ENCODE data around the gene COMMD6.

The COMMD6 gene

GRCh38 chr13:75569576-75569975, 31.9 kb upstream of the COMMD6 start:
- DNase-seq, result no peak
- H3K4me1 Mint-ChIP-seq, result no peaks in the 10 kb centered on the region
- H3K36me3 Mint-ChIP-seq (ENCODE audit: low read depth), result peaks cover 59% of the 10 kb centered on the region
- no peaks in the 10 kb centered on the region for H3K9me3 Mint-ChIP-seq
- H3K4me3 Mint-ChIP-seq, result no peak overlapping the region
- no peaks in the 10 kb centered on the region for H3K27me3 Mint-ChIP-seq (ENCODE audit: low read depth, poor library complexity)
- peak overlapping the region; percentile 43 for H3K27ac Mint-ChIP-seq
- TF ChIP-seq CTCF (IDR thresholded peaks at IDR 0.05), result no peak

GRCh38 chr13:75566658-75567057, 29.0 kb upstream of the COMMD6 start:
- Mint-ChIP-seq H3K9me3 (no peaks in the 10 kb centered on the region), H3K27ac (no peak overlapping the region), H3K4me1 (no peaks in the 10 kb centered on the region), H3K36me3 (ENCODE audit: low read depth) (peaks cover 38% of the 10 kb centered on the region), H3K4me3 (no peak overlapping the region), H3K27me3 (ENCODE audit: low read depth, poor library complexity) (no peaks in the 10 kb centered on the region)
- no peak for DNase-seq
- TF ChIP-seq CTCF (IDR thresholded peaks at IDR 0.05), result no peak

GRCh38 chr13:75558145-75558840, 20.7 kb upstream of the COMMD6 start:
- no peak overlapping the region for H3K4me3 Mint-ChIP-seq
- H3K27ac Mint-ChIP-seq, result no peak overlapping the region
- no peaks in the 10 kb centered on the region for H3K27me3 Mint-ChIP-seq (ENCODE audit: low read depth, poor library complexity)
- TF ChIP-seq CTCF (IDR thresholded peaks at IDR 0.05), result no peak
- H3K4me1 Mint-ChIP-seq, result no peaks in the 10 kb centered on the region
- no peaks in the 10 kb centered on the region for H3K9me3 Mint-ChIP-seq
- peaks cover 43% of the 10 kb centered on the region for H3K36me3 Mint-ChIP-seq (ENCODE audit: low read depth)
- DNase-seq, result no peak

GRCh38 chr13:75556961-75557360, 19.3 kb upstream of the COMMD6 start:
- TF ChIP-seq CTCF (IDR thresholded peaks at IDR 0.05), result no peak
- Mint-ChIP-seq H3K4me1 (no peaks in the 10 kb centered on the region), H3K4me3 (no peak overlapping the region), H3K27me3 (ENCODE audit: low read depth, poor library complexity) (no peaks in the 10 kb centered on the region), H3K9me3 (no peaks in the 10 kb centered on the region), H3K27ac (no peak overlapping the region), H3K36me3 (ENCODE audit: low read depth) (peaks cover 47% of the 10 kb centered on the region)
- no peak for DNase-seq

- no peak for TF ChIP-seq CTCF (IDR thresholded peaks at IDR 0.05)
- peaks cover 47% of the 10 kb centered on the region for H3K36me3 Mint-ChIP-seq (ENCODE audit: low read depth)
- DNase-seq, result no peak
- H3K4me3 Mint-ChIP-seq, result no peak overlapping the region
- H3K27ac Mint-ChIP-seq, result no peak overlapping the region
- H3K9me3 Mint-ChIP-seq, result no peaks in the 10 kb centered on the region
- peaks cover 7% of the 10 kb centered on the region for H3K4me1 Mint-ChIP-seq
- no peaks in the 10 kb centered on the region for H3K27me3 Mint-ChIP-seq (ENCODE audit: low read depth, poor library complexity)
Observed at GRCh38 chr13:75555836-75556235, 18.2 kb upstream of the COMMD6 start.

- H3K4me3 Mint-ChIP-seq, result no peak overlapping the region
- peaks cover 16% of the 10 kb centered on the region for H3K4me1 Mint-ChIP-seq
- DNase-seq, result no peak
- H3K36me3 Mint-ChIP-seq (ENCODE audit: low read depth), result peaks cover 47% of the 10 kb centered on the region
- no peak for TF ChIP-seq CTCF (IDR thresholded peaks at IDR 0.05)
- H3K27ac Mint-ChIP-seq, result no peak overlapping the region
- H3K9me3 Mint-ChIP-seq, result no peaks in the 10 kb centered on the region
- no peaks in the 10 kb centered on the region for H3K27me3 Mint-ChIP-seq (ENCODE audit: low read depth, poor library complexity)
Observed at GRCh38 chr13:75554981-75555380, 17.3 kb upstream of the COMMD6 start.
